Caco-2 (cell line): ENCODE measurements around the gene TGOLN2. TPM values are rescaled to one million over a fixed set of nuclear protein-coding genes. Genes with fewer than 3 reads are reported as not detected.

Experiments
- BruUV-seq: library from RNA; stranded (reverse); fragments of 400-500 nt; replicated peaks from 2 replicates; lab custom pipeline; 2021; lab: Mats Ljungman, UMichigan
- CTCF ChIA-PET: fragments of 300-600 bp; sonication (Branson Sonifier 250); formaldehyde crosslinking; loops from one replicate; lab custom pipeline; 2022; ENCODE audit warnings: antibody characterized with exemption; lab: Charles Lee
- POLR2A ChIA-PET: fragments of 300-600 bp; sonication (Branson Sonifier 250); formaldehyde crosslinking; loops from one replicate; lab custom pipeline; 2022; ENCODE audit warnings: antibody characterized with exemption; lab: Charles Lee
- DNase-seq, 2 experiments: peaks; one replicate each; pipeline versions ENCODE4 v3.0.0 to v3.0.0-alpha.2; 2020 to 2022
- H3K27me3 ChIP-seq: replicated peaks from 2 replicates; pipeline ENCODE4 v1.6.0; 2011; ENCODE audit warnings: low read length; ENCODE audit not compliant: control insufficient read depth, insufficient read depth
- H3K36me3 ChIP-seq: 2 replicates; pipeline ENCODE4 v1.5.1; 2011; ENCODE audit warnings: low read length; ENCODE audit not compliant: control insufficient read depth, insufficient read depth
- H3K4me1 ChIP-seq: fragments of 250-450 bp; sonication (Bioruptor Pico); 2 replicates; pipeline ENCODE4 v1.5.1; 2020; ENCODE audit warnings: mild to moderate bottlenecking
- H3K4me3 ChIP-seq: 2 replicates; pipeline ENCODE4 v1.5.1; 2011; ENCODE audit warnings: low read depth, mild to moderate bottlenecking, control low read depth, low read length
- H3K9me3 ChIP-seq: fragments of 250-450 bp; sonication (Bioruptor Pico); 2 replicates; pipeline ENCODE4 v1.5.1; 2020; ENCODE audit warnings: mild to moderate bottlenecking, moderate library complexity
- H3K27ac Mint-ChIP-seq: one replicate; pipeline ENCODE4 v1.8.0; 2022; ENCODE audit warnings: mixed read lengths; ENCODE audit not compliant: unreplicated experiment
- H3K27me3 Mint-ChIP-seq: one replicate; pipeline ENCODE4 v1.8.0; 2022; ENCODE audit warnings: mixed read lengths; ENCODE audit not compliant: insufficient read depth, unreplicated experiment
- H3K36me3 Mint-ChIP-seq: one replicate; pipeline ENCODE4 v1.8.0; 2022; ENCODE audit warnings: mild to moderate bottlenecking, mixed read lengths; ENCODE audit not compliant: insufficient read depth, unreplicated experiment
- H3K4me1 Mint-ChIP-seq: one replicate; pipeline ENCODE4 v1.8.0; 2022; ENCODE audit warnings: low read depth, mixed read lengths; ENCODE audit not compliant: unreplicated experiment
- H3K4me3 Mint-ChIP-seq: one replicate; pipeline ENCODE4 v1.8.0; 2022; ENCODE audit warnings: mild to moderate bottlenecking, moderate library complexity, mixed read lengths; ENCODE audit not compliant: unreplicated experiment
- H3K9me3 Mint-ChIP-seq: one replicate; pipeline ENCODE4 v1.8.0; 2022; ENCODE audit warnings: mixed read lengths; ENCODE audit not compliant: unreplicated experiment
- intact Hi-C: fragments of 100-400 bp; cut with micrococcal nuclease; formaldehyde crosslinking; loops from one replicate; pipeline ENCODE4 v1.10.0; 2022; ENCODE audit not compliant: unreplicated experiment
- total RNA-seq: library from RNA; stranded (reverse); gene quantifications from 2 replicates; pipeline ENCODE4 v1.2.3, GENCODE V29; 2022
- TF ChIP-seq, protein P1 (sequence below), 2 experiments: fragments of 200-600 bp in 1 of 2; IDR thresholded peaks; 1 replicate in 1 of 2; 2 replicates in 1 of 2; pipeline versions ENCODE4 v1.5.1 to v1.8.0; 2011 to 2022; ENCODE audit warnings: antibody characterized with exemption in 1 of 2, control low read depth in 1 of 2, inconsistent platforms in 1 of 2, low read depth in 1 of 2, low read length in 1 of 2, mild to moderate bottlenecking in 1 of 2, moderate library complexity in 1 of 2; ENCODE audit not compliant: insufficient read depth in 1 of 2, severe bottlenecking in 1 of 2, unreplicated experiment in 1 of 2

TGOLN2 gene
- total RNA-seq, 1 experiment from 2014 or later = 119 TPM

DNA sequence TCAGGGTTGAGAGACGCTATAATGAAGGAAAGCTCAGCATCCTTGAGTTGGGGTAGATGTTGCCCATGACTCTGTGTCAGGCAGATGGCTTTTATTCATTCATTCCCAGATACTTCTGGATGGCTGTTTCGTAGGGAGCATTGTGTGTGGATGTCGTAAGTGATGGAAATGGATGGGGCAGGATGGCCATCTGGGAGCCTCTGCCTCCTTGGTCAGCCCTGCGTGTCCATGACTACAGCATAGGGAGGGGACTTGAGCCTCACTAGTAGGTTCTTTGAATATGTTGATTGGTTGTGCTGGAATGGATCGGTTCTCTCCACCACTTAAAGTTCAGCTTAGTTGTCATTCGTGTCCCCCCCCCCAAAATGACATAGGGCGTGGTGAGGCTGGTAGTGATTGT, 44.9 kb downstream of the TGOLN2 start:
- Mint-ChIP-seq H3K36me3 (no peaks in the 10 kb centered on the region), H3K27ac (no peak overlapping the region), H3K27me3 (no peaks in the 10 kb centered on the region), H3K9me3 (no peaks in the 10 kb centered on the region), H3K4me3 (no peak overlapping the region), H3K4me1 (peaks cover 10% of the 10 kb centered on the region)
- Histone ChIP-seq H3K27me3 (no peaks in the 10 kb centered on the region), H3K4me1 (peaks cover 8% of the 10 kb centered on the region), H3K36me3 (no peaks in the 10 kb centered on the region; the same call in 1 of the 2 replicates), H3K4me3 (no peak overlapping the region), H3K9me3 (no peaks in the 10 kb centered on the region)
- DNase-seq = no peak
- no TSS peak for BruUV-seq
- ChIA-PET POLR2A (no interaction called here), CTCF (interaction anchor here (0.7 to 1.3 kb wide), 2 partner anchors 140 to 150 kb away, joined by 3 to 9 read pairs; partner anchors contain the start of gene TCF7L1)
- TF ChIP-seq, protein P1, sequence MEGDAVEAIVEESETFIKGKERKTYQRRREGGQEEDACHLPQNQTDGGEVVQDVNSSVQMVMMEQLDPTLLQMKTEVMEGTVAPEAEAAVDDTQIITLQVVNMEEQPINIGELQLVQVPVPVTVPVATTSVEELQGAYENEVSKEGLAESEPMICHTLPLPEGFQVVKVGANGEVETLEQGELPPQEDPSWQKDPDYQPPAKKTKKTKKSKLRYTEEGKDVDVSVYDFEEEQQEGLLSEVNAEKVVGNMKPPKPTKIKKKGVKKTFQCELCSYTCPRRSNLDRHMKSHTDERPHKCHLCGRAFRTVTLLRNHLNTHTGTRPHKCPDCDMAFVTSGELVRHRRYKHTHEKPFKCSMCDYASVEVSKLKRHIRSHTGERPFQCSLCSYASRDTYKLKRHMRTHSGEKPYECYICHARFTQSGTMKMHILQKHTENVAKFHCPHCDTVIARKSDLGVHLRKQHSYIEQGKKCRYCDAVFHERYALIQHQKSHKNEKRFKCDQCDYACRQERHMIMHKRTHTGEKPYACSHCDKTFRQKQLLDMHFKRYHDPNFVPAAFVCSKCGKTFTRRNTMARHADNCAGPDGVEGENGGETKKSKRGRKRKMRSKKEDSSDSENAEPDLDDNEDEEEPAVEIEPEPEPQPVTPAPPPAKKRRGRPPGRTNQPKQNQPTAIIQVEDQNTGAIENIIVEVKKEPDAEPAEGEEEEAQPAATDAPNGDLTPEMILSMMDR (IDR thresholded peaks at IDR 0.05; ENCODE audit: insufficient read depth in 1 of 2, low read depth in 1 of 2, low read length in 1 of 2, severe bottlenecking in 1 of 2, unreplicated experiment in 1 of 2) = no peak
- intact Hi-C loops = no loop called here

DNA sequence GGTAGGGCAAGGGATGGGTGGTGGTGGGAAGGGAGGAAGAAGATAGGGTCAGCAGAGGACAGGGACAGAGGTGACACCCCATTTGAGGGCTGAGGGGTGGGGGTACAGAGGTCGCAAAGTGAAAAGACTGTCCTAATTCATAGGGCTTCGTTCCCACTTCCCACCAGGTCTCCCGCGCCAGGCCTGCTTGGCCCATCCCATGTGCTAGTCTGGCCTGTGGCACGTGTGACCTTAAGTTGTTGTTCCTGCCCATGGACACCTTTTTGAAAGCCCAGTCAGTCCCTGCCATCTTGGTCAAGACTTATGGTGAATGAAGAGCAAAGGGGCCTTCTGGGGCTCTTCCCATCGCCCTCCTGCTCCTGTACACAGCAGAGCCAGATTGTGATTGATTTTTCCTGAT, 46.2 kb downstream of the TGOLN2 start:
- Histone ChIP-seq H3K4me1 (0 out of 2 replicates have a peak, but pooled peaks cover 12% of the 10 kb centered on the region), H3K27me3 (no peaks in the 10 kb centered on the region), H3K4me3 (no peak overlapping the region), H3K9me3 (no peaks in the 10 kb centered on the region), H3K36me3 (no peaks in the 10 kb centered on the region; the same call in 1 of the 2 replicates)
- ChIA-PET CTCF (interaction anchor here (0.7 to 1.0 kb wide), 2 partner anchors 149 kb away, joined by 3 to 7 read pairs; no protein-coding TSS in a partner anchor), POLR2A (no interaction called here)
- Mint-ChIP-seq H3K36me3 (no peaks in the 10 kb centered on the region), H3K4me3 (no peak overlapping the region), H3K27me3 (no peaks in the 10 kb centered on the region), H3K27ac (no peak overlapping the region), H3K4me1 (peaks cover 7% of the 10 kb centered on the region), H3K9me3 (no peaks in the 10 kb centered on the region)
- intact Hi-C loops = no loop called here
- no peak for DNase-seq
- TF ChIP-seq, protein P1 (IDR thresholded peaks at IDR 0.05; ENCODE audit: insufficient read depth in 1 of 2, low read depth in 1 of 2, low read length in 1 of 2, severe bottlenecking in 1 of 2, unreplicated experiment in 1 of 2) = no peak
- no TSS peak for BruUV-seq

DNA sequence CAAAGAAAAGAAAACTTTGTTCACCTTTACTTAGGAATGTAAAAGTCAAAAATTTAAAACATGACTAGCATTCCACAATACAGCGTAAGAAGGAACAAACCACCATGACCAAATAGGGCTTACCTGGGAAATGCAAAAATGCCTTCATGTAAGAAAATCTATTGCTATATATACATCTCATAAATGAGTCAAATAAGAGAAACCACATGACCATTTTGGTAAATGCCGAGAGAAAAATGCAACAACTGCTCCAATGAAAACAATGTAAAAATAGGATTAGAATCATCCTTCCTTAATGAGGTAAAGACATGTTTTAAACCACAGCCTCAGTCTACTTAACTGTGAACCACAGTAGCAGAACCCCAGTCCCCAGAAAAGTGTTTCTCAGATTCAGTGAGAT, 49.4 kb downstream of the TGOLN2 start:
- Mint-ChIP-seq H3K9me3 (no peaks in the 10 kb centered on the region), H3K36me3 (no peaks in the 10 kb centered on the region), H3K4me3 (no peak overlapping the region), H3K27ac (no peak overlapping the region), H3K4me1 (peaks cover 5% of the 10 kb centered on the region), H3K27me3 (no peaks in the 10 kb centered on the region)
- POLR2A ChIA-PET = no interaction called here
- TF ChIP-seq, protein P1 (IDR thresholded peaks at IDR 0.05; ENCODE audit: insufficient read depth in 1 of 2, low read depth in 1 of 2, low read length in 1 of 2, severe bottlenecking in 1 of 2, unreplicated experiment in 1 of 2) = no peak
- intact Hi-C loops = no loop called here
- Histone ChIP-seq H3K36me3 (no peaks in the 10 kb centered on the region), H3K27me3 (no peaks in the 10 kb centered on the region), H3K4me3 (no peak overlapping the region), H3K4me1 (peaks cover 22% of the 10 kb centered on the region), H3K9me3 (no peaks in the 10 kb centered on the region)
- CTCF ChIA-PET = no interaction called here
- DNase-seq = no peak
- BruUV-seq = no TSS peak
